Mesenchymal stem cell (in vitro differentiated cells and primary cell): ENCODE results near the gene ATG5.

Experiments used
- DNase-seq: peaks from one replicate; pipeline ENCODE4 v3.0.0-alpha.2; 2013
- H2AFZ ChIP-seq: one replicate; pipeline ENCODE4 v1.6.1; 2013; ENCODE audit warnings: low read depth, mild to moderate bottlenecking, control low read depth, inconsistent platforms, low read length, moderate library complexity
- H2AK5ac ChIP-seq: 2 replicates; pipeline ENCODE4 v1.6.1; 2013; ENCODE audit warnings: low read length, moderate library complexity, mild to moderate bottlenecking, inconsistent platforms; ENCODE audit not compliant: severe bottlenecking
- H2BK120ac ChIP-seq: one replicate; pipeline ENCODE4 v1.6.1; 2013; ENCODE audit warnings: low read depth, mild to moderate bottlenecking, inconsistent platforms, low read length, moderate library complexity
- H2BK12ac ChIP-seq, 2 experiments: one replicate each; pipeline ENCODE4 v1.6.1; 2013; ENCODE audit warnings: inconsistent platforms in 2 of 2, low read length in 2 of 2, mild to moderate bottlenecking in 2 of 2, moderate library complexity in 2 of 2, control low read depth in 1 of 2
- H2BK15ac ChIP-seq: one replicate; pipeline ENCODE4 v1.6.1; 2013; ENCODE audit warnings: mild to moderate bottlenecking, low read depth, inconsistent platforms; ENCODE audit not compliant: poor library complexity, severe bottlenecking
- H2BK5ac ChIP-seq: 2 replicates; pipeline ENCODE4 v1.6.1; 2013; ENCODE audit warnings: low read depth, mild to moderate bottlenecking, low read length, control low read depth, inconsistent platforms; ENCODE audit not compliant: poor library complexity, severe bottlenecking
- H3K14ac ChIP-seq, 2 experiments: one replicate each; pipeline ENCODE4 v1.6.1; 2013; ENCODE audit warnings: inconsistent platforms in 2 of 2, low read length in 2 of 2, control low read depth in 1 of 2, mild to moderate bottlenecking in 1 of 2, moderate library complexity in 1 of 2
- H3K18ac ChIP-seq, 2 experiments: one replicate each; pipeline ENCODE4 v1.6.1; 2013; ENCODE audit warnings: inconsistent platforms in 2 of 2, low read length in 2 of 2, control low read depth in 1 of 2, low read depth in 1 of 2, mild to moderate bottlenecking in 1 of 2
- H3K23ac ChIP-seq, 2 experiments: one replicate each; pipeline ENCODE4 v1.6.1; 2013; ENCODE audit warnings: inconsistent platforms in 2 of 2, low read length in 2 of 2, mild to moderate bottlenecking in 2 of 2, moderate library complexity in 2 of 2, control low read depth in 1 of 2
- H3K27ac ChIP-seq: 2 replicates; pipeline ENCODE4 v1.5.1; 2013; ENCODE audit warnings: mild to moderate bottlenecking, moderate library complexity, low read length, control low read depth, inconsistent platforms; ENCODE audit not compliant: poor library complexity, severe bottlenecking
- H3K27me3 ChIP-seq, 2 experiments: 2 replicates each; pipeline versions ENCODE4 v1.6.1 to v1.7.0; 2013; ENCODE audit warnings: low read length in 2 of 2, mild to moderate bottlenecking in 2 of 2, moderate library complexity in 2 of 2, control low read depth in 1 of 2, inconsistent platforms in 1 of 2; ENCODE audit not compliant: control insufficient read depth in 1 of 2, insufficient read depth in 1 of 2
- H3K36me3 ChIP-seq, 2 experiments: 2 replicates each; pipeline versions ENCODE4 v1.6.1 to v1.7.0; 2013; ENCODE audit warnings: low read length in 2 of 2, control low read depth in 1 of 2, inconsistent platforms in 1 of 2, low read depth in 1 of 2, mild to moderate bottlenecking in 1 of 2; ENCODE audit not compliant: insufficient read depth in 2 of 2, control insufficient read depth in 1 of 2
- H3K4ac ChIP-seq, 2 experiments: one replicate each; pipeline ENCODE4 v1.6.1; 2013; ENCODE audit warnings: inconsistent platforms in 2 of 2, low read length in 2 of 2, mild to moderate bottlenecking in 2 of 2, moderate library complexity in 2 of 2, control low read depth in 1 of 2, low read depth in 1 of 2
- H3K4me1 ChIP-seq: 2 replicates; pipeline ENCODE4 v1.6.1; 2013; ENCODE audit warnings: low read depth, low read length, control low read depth; ENCODE audit not compliant: control insufficient read depth, insufficient read depth
- H3K4me2 ChIP-seq: 2 replicates; pipeline ENCODE4 v1.6.1; 2013; ENCODE audit warnings: low read length, mild to moderate bottlenecking, inconsistent platforms; ENCODE audit not compliant: poor library complexity, severe bottlenecking
- H3K4me3 ChIP-seq, 2 experiments: 2 replicates each; pipeline versions ENCODE4 v1.5.1 to v1.7.0; 2013; ENCODE audit warnings: low read length in 2 of 2, mild to moderate bottlenecking in 2 of 2, control low read depth in 1 of 2, low read depth in 1 of 2; ENCODE audit not compliant: insufficient read depth in 1 of 2
- H3K79me1 ChIP-seq: replicated peaks from 2 replicates; pipeline ENCODE4 v1.6.1; 2013; ENCODE audit warnings: mild to moderate bottlenecking, control low read depth, low read length, inconsistent platforms; ENCODE audit not compliant: poor library complexity, severe bottlenecking
- H3K9ac ChIP-seq: 2 replicates; pipeline ENCODE4 v1.7.0; 2013; ENCODE audit warnings: mild to moderate bottlenecking, low read length, moderate library complexity
- H3K9me3 ChIP-seq: 2 replicates; pipeline ENCODE4 v1.7.0; 2013; ENCODE audit warnings: mild to moderate bottlenecking, low read length; ENCODE audit not compliant: control insufficient read depth
- H4K8ac ChIP-seq: one replicate; pipeline ENCODE4 v1.6.1; 2013; ENCODE audit warnings: inconsistent platforms, mild to moderate bottlenecking, low read length, moderate library complexity
- H4K91ac ChIP-seq: one replicate; pipeline ENCODE4 v1.6.1; 2013; ENCODE audit warnings: mild to moderate bottlenecking, low read length, inconsistent platforms
- WGBS: methylation state at CpG from one replicate; pipeline ENCODE4 v1.1.7; 2013; ENCODE audit warnings: mixed read lengths; 5-methylcytosine and 5-hydroxymethylcytosine counted together

ATG5 gene

DNA sequence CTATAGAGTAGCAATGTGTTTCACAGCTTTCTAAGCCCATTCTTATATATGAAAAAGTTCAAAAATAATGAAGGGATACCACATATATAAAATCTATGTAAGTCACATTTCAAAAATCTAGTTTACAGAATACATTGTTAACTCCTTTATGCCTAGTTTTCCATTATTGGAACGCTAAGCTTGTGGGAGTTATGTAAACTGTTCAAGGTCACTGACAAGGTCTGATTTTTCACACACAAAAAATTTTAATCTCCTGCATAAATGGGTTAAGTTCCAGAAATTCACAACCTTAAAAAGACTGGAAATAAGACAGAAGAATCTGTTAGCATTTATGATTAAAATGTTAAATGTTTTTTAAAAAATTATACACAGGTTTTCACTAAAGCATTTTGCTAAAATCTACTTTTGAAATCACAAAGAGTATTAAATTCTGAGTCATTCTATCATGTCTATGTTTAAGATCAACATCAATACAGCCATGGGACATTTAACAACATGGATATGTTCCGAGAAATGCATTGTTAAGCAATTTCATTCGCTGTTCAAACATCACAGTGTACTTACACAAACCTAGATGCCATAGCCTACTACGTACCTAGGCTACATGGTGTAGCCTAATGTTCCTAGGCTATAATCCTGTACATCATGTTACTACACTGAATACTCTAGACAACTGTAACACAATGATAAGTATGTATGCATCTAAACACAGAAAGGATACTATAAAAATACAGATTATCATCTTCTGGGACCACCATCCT is 25.4 kb downstream of the ATG5 start:
- no peak overlapping the region for H3K27ac ChIP-seq
- H3K27me3 ChIP-seq = no peaks in the 10 kb centered on the region
- WGBS = 99% methylated on average over 3 of the region's 4 CpGs

DNA sequence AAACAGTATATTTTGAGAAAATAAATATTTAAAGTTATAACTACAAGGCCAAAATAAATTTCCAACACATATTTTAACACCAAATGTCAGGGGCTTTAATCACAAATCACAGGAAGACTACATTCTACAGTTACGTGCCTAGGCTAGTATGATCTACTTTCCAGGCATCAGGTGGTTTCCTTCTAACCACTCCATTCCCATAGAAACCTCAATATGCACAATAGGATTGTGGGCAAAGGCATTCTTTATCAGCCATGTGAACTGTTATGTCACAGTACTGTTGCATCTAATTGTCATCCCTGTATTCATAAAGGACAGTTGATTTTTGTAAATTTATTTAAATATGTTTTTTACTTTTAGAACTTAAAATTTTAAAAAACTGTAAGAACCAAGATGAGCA is 32.4 kb downstream of the ATG5 start:
- H2BK12ac ChIP-seq = no peak overlapping the region
- H3K23ac ChIP-seq = no peak overlapping the region
- no peak overlapping the region for H2AK5ac ChIP-seq
- H2BK15ac ChIP-seq = no peak overlapping the region
- no peak overlapping the region for H3K4me3 ChIP-seq
- H2BK5ac ChIP-seq = peak overlapping the region; percentile 31
- H3K4me2 ChIP-seq = no peak overlapping the region
- 94% methylated on average over 1 of the region's 1 CpG for WGBS
- H4K8ac ChIP-seq = no peak overlapping the region
- no peaks in the 10 kb centered on the region for H3K27me3 ChIP-seq
- H3K18ac ChIP-seq = no peak overlapping the region
- peaks cover 6 to 33% of the 10 kb centered on the region in 2 experiments for H3K36me3 ChIP-seq
- H3K9ac ChIP-seq = no peak overlapping the region
- peaks cover 19% of the 10 kb centered on the region for H3K9me3 ChIP-seq
- no peak overlapping the region for H4K91ac ChIP-seq
- H3K4ac ChIP-seq = no peak overlapping the region
- no peak overlapping the region for H2BK120ac ChIP-seq
- H3K14ac ChIP-seq = no peak overlapping the region
- DNase-seq = no peak
- H3K4me1 ChIP-seq = no peaks in the 10 kb centered on the region
- H2AFZ ChIP-seq = no peak overlapping the region
- H3K79me1 ChIP-seq = peaks cover 17% of the 10 kb centered on the region
- no peak overlapping the region for H3K27ac ChIP-seq

More for the DNA sequence above, 25.4 kb downstream of the ATG5 start:
- no peaks in the 10 kb centered on the region for H3K9me3 ChIP-seq
- H2AK5ac ChIP-seq = no peak overlapping the region
- no peak overlapping the region for H4K8ac ChIP-seq
- peaks cover 3% of the 10 kb centered on the region in 2 experiments for H3K36me3 ChIP-seq
- peaks cover 11% of the 10 kb centered on the region for H3K79me1 ChIP-seq
- H3K4ac ChIP-seq = no peak overlapping the region
- H3K9ac ChIP-seq = peak overlapping the region; percentile 16
- H2BK5ac ChIP-seq = no peak overlapping the region
- no peak overlapping the region for H3K4me3 ChIP-seq
- no peak overlapping the region for H3K23ac ChIP-seq
- H3K14ac ChIP-seq = no peak overlapping the region
- no peak overlapping the region for H2BK15ac ChIP-seq
- DNase-seq = no peak
- no peak overlapping the region for H2AFZ ChIP-seq
- no peak overlapping the region for H3K4me2 ChIP-seq
- no peak overlapping the region for H4K91ac ChIP-seq
- no peak overlapping the region for H2BK120ac ChIP-seq
- no peaks in the 10 kb centered on the region for H3K4me1 ChIP-seq
- no peak overlapping the region for H2BK12ac ChIP-seq
- H3K18ac ChIP-seq = no peak overlapping the region

DNA sequence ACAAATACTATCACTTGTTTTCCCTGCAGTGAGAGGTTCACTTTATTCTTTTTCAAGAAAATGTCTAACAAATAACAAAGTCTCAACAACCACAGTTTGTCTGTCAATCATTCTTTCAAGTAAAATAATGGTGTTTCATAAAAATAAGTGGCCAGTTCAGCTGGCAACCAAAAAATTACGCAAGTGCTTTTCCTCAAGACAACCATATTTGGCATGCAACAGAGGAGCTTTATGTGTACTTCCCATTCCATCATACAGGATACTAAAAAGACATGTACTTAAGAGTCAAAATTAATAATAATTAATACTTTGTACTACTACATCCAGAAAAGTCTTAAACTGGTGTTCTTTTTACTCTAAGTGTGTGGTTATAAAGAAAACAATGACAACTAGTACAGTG is 34.6 kb downstream of the ATG5 start:
- Histone ChIP-seq H2AK5ac (no peak overlapping the region), H3K4ac (no peak overlapping the region), H4K8ac (no peak overlapping the region), H3K79me1 (peaks cover 17% of the 10 kb centered on the region), H2BK5ac (no peak overlapping the region), H2BK12ac (no peak overlapping the region), H2AFZ (no peak overlapping the region), H3K18ac (no peak overlapping the region), H3K9me3 (peaks cover 19% of the 10 kb centered on the region), H3K36me3 (peaks cover 3 to 35% of the 10 kb centered on the region in 2 experiments), H3K9ac (no peak overlapping the region), H2BK120ac (no peak overlapping the region), H3K23ac (no peak overlapping the region), H2BK15ac (no peak overlapping the region), H3K4me3 (no peak overlapping the region), H4K91ac (no peak overlapping the region), H3K27me3 (no peaks in the 10 kb centered on the region), H3K14ac (no peak overlapping the region), H3K4me2 (no peak overlapping the region), H3K27ac (no peak overlapping the region), H3K4me1 (no peaks in the 10 kb centered on the region)
- DNase-seq = no peak
- WGBS = no CpG with 5 or more reads among the region's 1 CpG

DNA sequence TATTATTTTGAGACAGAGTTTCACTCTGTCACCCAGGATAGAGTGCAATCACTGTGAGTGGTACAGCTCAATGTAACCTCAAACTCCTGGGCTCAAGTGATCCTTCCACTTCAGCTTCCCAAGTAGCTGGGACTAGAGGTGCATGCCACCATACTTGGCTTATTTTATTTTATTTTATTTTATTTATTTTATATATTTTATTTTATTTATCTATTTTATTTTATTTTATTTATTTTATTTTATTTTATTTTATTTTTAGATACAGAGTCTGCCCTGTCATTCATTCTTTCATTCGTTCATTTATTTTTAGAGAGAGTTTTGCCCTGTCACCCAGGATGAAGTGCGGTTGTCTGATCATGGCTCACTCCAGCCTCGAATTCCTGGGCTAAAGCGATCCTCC is 35.5 kb downstream of the ATG5 start:
- H3K18ac ChIP-seq = no peak overlapping the region
- H2BK5ac ChIP-seq = no peak overlapping the region
- H3K9me3 ChIP-seq = peaks cover 19% of the 10 kb centered on the region
- no peak overlapping the region for H3K4me3 ChIP-seq
- H3K36me3 ChIP-seq = peaks cover 3 to 37% of the 10 kb centered on the region in 2 experiments
- H3K79me1 ChIP-seq = peaks cover 18% of the 10 kb centered on the region
- H3K23ac ChIP-seq = no peak overlapping the region
- no peak overlapping the region for H3K27ac ChIP-seq
- H3K4ac ChIP-seq = no peak overlapping the region
- 97% methylated on average over 4 of the region's 4 CpGs for WGBS
- no peak overlapping the region for H4K8ac ChIP-seq
- H3K14ac ChIP-seq = no peak overlapping the region
- no peak overlapping the region for H2BK15ac ChIP-seq
- H3K4me1 ChIP-seq = no peaks in the 10 kb centered on the region
- no peak overlapping the region for H2BK12ac ChIP-seq
- H3K27me3 ChIP-seq = no peaks in the 10 kb centered on the region
- no peak for DNase-seq
- no peak overlapping the region for H4K91ac ChIP-seq
- no peak overlapping the region for H2AK5ac ChIP-seq
- H3K4me2 ChIP-seq = no peak overlapping the region
- H2AFZ ChIP-seq = no peak overlapping the region
- H2BK120ac ChIP-seq = no peak overlapping the region
- no peak overlapping the region for H3K9ac ChIP-seq
